HG02759 (cell line): ENCODE measurements around the gene TOE1.
A peak's percentile ranks its signal among the peaks of the same experiment; 100 is the strongest.
"Not testable (repeated sequence)": the region's sequence is repeated elsewhere in the genome, so short reads cannot be mapped to it uniquely, and the experiment has no call there.

Source experiments
- ATAC-seq: cut with Tn5 transposase; IDR thresholded peaks from one replicate; pipeline ENCODE4 v1.9.1; 2021; ENCODE audit warnings: mild to moderate bottlenecking, moderate library complexity; ENCODE audit not compliant: unreplicated experiment

The TOE1 gene

DNA sequence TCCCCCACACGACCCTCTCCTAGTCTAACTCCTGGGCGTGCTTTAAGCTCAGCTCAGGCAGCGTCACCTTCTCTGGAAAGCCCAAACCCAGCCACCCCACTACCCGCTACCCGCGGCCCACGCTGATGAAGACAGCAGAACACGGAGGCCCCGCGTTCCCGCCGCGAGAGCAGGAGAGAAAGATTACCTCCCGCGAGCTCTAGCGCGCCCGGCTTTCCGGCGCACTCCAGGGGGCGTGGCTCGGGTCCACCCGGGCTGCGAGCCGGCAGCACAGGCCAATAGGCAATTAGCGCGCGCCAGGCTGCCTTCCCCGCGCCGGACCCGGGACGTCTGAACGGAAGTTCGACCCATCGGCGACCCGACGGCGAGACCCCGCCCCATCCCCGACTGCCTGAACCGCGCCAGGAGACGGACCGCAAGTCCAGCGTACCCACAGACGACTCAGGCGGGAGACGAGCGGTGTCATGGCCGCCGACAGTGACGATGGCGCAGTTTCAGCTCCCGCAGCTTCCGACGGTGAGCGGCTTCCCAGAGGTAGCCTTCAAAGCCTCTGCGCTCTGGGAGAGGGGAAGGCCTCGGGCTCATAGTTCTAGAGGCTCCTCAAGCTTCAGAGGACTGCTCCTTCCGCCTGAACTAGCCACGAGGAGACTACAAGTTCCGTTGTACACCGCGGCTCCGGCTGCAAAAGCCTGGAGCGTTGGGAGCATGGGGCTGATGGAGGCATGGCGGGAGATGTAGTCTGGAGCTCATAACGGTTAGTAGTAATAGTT is at the start of gene TOE1, which contains the start of gene MUTYH:
Gene TOE1 (plus strand): TSS at position 382 of the 770 bp plus-strand sequence. CDS start 83 bp downstream, at position 465.
Gene MUTYH (minus strand): TSS at position 652 of the 770 bp plus-strand sequence. CDS start 5,935 bp downstream, outside the sequence.
- peak; percentile 82 for ATAC-seq

DNA sequence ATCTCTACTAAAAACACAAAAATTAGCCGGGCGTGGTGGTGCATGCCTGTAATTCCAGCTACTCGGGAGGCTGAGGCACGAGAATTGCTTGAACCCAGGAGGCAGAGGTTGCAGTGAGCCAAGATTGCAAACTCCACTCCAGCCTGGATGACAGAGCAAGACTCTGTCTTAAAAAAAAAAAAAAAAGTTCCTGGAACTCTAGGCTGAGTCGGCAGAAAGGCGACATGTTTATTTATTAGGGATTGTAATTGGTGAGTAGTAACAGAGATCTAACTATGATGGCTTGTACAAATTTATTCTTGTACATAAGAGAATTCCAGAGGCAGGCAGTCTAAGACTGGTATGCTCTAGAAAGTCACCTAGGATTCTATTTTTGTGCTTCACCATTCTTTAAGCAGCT is 49.0 kb upstream of the TOE1 start:
- not testable (repeated sequence) for ATAC-seq

DNA sequence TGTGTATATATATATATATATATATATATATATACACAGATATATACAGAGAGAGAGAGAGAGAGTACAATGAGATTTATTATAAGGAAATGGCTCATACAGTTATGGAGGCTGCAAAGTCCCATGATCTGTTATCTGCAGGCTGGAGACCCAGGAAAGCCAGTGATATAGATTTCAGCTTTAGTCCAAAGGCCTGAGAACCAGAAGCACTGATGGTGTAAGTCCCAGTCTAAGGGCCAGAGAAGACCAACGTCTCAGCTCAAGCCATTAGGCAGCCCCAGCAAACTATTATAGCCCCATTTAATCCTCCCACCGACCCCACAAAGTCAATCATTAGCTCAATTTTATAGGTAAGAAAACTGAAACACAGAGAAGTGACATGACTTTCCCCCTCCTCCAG is 48.3 kb upstream of the TOE1 start:
- no peak for ATAC-seq

DNA sequence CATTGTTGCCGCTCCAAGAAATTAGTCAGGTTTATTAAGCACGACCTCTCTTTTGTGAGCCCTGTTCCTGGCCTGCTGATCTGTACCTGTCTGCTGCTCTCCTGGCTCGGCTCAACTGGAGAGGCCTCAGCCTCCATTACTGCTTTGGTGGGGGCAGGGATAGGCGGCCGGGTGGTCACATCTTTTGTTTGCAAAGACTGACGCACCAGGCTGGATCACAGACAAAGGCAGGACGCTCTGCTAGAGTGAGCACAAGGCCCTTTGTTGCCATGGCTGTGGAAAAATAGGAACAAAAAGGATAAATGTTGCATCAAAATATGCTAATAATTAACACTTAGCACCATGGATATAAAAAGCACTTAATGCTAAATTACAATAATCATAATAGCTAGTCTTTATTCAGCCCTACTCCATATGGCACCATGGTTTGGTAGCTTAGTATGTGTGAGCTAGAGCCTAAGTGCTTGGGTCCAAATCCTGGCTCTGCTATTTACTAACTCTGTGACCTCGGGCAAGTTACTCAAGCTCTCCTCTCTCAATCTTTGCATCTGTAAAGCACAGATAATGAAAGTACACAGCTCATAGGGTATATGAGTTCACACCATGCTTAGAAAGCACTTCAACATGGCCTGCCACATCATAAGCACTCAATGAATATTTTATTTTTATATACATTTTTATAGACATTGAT is 42.2 kb upstream of the TOE1 start:
- ATAC-seq = no peak

DNA sequence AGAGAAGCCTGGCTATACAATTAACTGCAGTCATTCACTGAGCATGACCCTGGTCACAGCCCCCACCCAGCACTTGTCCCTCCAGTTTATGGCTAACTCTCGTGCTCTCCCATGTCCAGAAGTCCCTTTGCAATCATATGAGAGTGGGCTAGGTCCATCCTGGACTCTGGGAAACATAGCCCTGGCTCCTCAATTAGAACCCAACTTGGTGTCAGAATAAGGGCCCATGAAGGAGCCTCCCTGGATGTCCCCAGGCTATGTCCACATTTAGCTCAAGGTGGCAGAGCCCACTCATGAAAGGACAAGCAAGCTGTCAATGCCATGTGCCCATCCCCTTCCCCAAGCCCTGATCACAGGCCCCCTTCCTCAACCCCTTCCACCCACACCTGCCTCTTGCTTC is 40.7 kb upstream of the TOE1 start:
- no peak for ATAC-seq

DNA sequence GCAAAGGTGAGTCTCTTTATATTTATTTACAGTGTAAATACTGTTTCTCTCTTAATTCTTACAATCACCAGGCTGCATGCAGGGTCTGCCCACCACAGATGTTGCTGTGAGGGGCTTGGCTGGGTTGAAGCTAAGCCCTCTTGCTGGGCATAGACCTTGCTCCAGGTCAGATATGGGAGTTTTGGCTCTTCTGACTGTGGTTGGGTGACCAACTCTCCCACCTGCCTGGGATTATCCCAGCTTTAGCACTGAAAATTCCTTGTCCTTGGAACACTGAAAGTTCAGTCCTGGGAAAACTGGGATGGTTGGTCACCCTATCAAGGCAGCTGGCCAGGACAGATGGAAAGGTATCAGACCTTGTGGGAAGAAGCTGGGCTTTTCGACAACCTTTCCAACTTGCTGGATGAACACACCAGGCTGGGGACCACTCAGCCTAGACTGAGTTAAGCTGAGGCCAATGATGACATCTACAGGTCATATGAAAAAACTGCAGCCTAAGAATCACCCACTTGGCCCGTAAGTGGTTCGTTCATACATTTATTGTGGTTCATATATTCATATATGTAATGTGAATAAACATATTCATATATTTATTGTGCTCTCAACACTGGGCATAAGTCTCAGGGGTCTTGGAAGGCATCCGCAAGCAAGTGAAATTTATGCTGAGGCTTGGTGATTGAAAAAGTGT is 39.8 kb upstream of the TOE1 start:
- no peak for ATAC-seq

DNA sequence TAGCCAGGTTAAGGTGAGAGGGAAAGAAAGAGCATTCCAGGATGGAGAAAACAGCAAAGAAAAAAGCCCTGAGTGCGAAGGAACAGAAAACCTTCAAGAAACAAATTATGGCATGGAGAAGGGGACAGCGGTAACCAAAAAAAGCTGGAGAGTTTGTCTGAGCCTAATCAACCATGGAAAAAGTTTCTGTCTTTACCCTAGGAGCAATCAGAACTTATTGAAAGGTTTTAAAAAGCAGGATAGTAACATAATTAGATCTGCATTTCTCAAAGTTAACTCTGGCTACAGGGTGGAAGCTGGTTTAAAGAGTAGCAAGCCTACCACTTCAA is 39.3 kb upstream of the TOE1 start:
- no peak for ATAC-seq

DNA sequence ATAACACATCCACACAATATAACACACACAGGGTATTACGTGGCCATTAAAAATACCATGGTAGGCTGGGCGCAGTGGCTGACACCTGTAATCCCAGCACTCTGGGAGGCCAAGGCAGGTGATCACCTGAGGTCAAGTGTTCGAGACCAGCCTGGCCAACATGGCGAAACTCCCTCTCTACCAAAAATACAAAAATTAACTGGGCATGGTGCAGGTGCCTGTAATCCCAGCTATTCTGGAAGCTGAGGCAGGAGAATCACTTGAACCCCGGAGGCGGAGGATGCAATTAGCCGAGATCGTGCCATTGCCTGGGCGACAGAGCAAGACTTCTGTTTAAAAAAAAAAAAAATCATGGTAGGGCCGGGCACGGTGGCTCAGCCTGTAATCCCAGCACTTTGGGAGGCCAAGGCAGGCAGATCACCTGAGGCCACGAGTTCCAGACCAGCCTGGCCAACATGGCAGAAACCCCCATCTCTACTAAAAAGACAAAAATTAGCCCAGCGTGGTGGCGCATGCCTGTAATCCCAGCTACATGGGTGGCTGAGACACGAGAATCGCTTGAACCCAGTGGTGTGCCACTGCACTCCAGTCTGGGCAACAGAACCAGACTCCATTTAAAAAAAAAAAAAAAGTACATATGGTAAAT is 37.3 kb upstream of the TOE1 start:
- no peak for ATAC-seq

DNA sequence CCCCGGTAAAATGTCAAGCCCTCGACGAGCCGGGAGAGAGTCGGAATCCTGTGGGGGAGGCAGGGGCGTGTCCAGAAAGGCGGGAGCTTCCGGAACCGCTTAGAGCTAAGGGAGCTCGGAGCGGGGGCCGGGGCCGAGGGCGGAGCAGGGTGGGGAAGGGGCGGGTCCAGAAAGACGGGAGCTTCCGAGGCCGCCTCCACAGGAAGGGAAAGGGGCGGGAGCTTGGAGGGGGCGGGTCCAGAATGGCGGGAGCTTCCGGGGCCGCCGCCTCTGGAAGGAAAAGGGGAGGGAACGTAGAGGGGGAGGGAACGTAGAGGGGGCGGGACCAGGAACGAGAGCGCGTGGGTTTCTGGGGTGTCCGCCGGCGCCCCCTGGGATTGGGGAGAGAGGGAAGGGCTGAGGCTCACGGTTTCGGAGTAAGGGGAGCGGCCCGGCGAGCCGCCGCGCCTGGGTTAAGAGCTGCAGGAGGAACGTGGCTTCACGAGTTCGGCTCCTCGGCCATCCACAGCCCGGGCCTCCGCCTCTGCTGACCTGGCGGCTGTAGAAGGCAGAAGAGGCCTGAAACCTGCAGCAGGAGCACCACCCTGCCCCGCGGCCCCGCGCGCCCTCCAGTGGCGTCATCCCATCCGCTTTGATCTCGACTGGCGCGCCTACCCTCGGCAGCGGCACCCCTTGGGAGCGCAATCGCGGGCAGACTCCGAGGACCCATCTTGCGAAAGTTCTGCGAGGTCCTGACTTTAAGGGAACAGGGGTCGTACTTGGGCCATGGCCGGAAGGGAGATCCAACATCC is 36.3 kb upstream of the TOE1 start:
- peak; percentile 74 for ATAC-seq

DNA sequence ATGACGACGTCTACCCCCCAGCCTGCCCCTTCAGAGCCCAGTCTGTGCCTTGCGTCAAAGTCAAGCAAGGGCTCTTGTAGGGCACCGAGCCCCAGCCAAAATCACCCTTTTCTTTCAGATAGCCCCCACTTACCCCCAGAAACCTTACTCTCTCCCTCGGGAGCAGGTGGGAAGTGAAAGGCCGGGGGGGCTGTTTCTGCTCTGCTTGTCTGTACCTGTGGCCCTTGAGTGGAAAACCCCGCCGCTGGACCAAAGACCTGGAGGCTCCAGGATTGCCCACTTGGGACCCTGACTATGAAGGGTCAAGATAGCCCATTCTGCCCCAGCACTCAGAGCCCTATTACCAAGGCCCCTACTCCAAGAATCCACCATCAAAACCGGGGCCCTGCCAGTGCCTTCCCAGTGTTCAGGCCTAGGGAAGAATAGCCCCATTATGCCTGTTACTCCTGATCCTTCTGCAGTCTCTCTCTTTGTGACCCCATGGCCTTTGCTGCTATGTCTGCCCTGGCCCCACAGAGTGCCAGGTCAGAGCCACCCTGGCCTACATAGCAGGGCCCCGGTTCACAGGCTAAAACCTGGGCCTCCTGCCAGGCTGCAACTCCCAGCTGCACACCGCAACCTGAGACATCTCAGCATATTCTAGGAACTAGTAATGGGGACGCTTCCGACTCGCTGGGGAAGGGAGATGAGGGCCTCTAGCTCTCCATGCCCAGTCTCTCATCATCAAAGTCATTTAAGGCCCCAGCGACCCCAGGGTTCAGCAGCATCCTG is 35.5 kb upstream of the TOE1 start:
- no peak for ATAC-seq

DNA sequence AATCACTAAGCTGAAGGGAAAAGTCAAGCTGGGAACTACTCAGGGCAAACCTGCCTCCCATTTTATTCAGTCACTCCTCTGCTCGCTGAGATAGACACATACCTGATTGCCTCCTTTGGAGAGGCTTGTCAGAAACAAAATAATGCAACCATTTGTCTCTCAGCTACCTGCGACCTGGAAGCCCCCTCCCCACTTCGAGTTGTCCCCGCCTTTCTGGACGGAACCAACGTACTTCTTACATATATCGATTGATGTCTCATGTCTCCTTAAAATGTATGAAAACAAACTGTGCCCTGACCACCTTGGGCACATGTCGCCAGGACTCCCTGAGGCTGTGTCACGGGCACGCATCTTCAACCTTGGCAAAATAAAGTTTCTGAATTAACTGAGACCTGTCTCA is 34.7 kb upstream of the TOE1 start:
- no peak for ATAC-seq

DNA sequence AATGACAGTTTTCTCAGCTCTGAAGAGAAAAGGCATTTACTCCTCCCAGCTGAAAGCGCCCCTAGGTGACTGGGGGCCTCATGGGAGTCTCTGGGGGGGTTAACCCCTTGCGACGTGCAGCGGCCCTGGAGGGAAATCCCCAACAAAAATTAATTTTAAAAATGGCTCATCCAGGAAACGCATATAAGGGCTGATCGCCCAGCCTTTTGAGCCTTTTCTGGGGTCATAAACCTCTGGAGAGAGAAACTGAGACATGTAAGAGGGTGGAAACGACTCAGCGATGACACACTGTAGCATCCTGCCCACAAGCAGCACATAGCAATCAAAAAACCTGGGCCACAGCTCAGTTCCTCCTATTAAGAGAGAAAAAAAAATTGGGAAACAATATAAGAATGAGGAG is 33.7 kb upstream of the TOE1 start:
- no peak for ATAC-seq

DNA sequence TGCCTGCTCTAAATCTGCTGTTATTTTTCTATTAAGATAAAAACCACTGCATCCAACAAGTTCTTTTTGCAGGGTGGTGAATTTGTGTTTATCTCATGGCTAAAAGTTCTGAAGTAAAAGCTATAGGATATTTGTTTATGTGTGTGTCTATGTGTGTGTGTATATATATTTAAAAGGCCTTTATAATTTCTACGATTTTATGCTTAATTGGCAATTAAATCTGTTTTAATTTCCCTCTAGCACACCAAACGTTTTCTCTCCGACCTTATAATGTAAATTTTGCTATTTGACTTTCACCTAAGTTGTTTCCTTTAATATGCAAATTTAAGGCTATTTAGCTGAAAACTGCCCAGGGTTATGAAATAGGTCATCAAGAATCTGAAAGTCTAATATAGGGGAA is 33.1 kb upstream of the TOE1 start:
- ATAC-seq = no peak

DNA sequence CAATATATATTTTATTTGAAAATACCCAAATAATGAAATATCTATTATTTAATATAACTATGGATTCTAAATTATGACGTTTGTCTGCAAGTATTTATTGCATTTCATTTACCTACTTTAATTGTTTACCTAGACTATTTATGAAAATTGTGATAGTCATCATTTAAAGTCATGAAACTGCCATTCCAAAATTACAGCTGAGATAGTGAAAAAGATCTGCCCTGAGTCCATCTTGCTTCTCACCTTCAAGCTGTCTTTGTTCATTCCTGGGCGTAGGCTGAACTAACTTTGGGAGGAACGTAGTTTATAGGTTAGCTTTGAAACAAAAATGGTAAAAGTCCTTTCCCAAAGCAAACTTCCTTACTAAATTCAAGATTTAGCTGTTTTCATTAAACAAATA is 25.7 kb upstream of the TOE1 start:
- ATAC-seq = no peak

DNA sequence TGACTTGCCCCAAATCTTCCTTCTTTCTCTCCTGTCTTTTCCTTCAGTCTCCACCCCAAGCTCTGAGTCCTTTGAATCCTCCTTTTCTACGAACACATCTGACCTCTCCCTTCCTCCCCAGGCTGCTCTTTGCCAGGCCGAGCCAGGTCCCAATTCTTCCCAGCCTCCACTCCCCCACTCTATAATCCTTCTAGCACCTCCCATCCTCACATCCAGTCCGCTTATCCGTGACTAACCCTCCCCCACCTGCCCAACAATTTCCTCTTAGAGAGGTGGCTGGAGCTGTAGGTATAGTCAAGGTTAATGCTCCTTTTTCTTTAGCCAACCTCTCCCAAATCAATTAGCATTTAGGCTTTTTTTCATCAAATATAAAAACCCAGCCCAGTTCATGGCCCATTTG is 22.8 kb upstream of the TOE1 start:
- no peak for ATAC-seq

DNA sequence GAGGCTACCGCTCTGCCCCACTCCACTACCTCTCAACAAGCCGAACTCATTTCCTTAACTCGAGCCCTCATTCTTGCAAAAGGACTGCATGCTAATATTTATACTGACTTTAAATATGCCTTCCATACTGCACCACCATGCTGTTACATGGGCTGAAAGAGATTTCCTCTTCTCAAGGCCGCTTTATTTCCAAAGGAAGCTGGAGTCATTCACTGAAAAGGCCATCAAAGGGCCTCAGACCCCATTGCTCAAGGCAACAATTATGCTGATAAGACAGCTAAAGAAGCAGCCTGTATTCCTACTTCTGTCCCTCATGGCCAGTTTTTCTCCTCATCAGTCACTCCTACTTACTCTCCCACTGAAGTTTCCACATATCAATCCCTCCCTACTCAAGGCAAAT is 20.2 kb upstream of the TOE1 start:
- ATAC-seq = no peak

DNA sequence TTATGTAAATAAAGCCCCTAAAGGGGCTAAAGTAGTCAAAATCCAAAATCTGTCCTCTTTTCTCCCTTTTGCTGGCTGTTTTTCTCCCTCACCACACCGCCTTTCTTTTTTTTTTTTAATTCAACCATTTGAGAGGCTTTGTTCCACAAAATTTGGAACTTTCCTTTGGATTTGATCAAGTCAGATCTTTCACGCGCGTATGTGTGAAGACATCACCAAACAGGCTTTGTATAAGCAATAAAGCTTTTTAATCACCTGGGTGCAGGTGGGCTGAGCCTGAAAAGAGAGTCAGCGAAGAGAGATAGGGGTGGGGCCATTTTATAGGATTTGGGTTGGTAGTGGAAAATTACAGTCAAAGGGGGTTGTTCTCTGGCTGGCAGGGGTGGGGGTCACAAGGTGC is 18.5 kb upstream of the TOE1 start:
- ATAC-seq = no peak

DNA sequence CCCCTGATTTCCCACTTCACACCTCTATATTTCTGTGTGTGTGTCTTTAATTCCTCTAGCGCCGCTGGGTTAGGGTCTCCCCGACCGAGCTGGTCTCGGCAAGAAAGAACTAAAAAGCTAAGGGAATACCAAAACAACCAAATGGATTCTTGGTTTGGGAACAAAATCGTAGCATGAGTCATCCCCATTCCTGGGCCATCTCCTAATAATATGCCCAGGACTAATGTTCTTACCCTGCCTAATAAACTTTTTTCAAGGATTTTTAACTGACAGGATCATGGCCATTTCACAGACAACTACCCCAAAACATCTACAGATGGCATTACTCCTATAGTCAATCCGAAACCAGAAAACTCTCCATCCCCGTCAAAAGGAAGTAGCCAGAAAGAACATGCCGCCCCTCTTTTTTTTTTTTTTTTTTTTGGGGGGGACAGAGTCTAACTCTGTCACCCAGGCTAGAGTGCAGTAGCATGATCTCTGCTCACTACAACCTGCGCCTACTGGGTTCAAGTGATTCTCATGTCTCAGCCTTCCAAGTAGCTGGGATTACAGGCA is 17.4 kb upstream of the TOE1 start:
- no peak for ATAC-seq

DNA sequence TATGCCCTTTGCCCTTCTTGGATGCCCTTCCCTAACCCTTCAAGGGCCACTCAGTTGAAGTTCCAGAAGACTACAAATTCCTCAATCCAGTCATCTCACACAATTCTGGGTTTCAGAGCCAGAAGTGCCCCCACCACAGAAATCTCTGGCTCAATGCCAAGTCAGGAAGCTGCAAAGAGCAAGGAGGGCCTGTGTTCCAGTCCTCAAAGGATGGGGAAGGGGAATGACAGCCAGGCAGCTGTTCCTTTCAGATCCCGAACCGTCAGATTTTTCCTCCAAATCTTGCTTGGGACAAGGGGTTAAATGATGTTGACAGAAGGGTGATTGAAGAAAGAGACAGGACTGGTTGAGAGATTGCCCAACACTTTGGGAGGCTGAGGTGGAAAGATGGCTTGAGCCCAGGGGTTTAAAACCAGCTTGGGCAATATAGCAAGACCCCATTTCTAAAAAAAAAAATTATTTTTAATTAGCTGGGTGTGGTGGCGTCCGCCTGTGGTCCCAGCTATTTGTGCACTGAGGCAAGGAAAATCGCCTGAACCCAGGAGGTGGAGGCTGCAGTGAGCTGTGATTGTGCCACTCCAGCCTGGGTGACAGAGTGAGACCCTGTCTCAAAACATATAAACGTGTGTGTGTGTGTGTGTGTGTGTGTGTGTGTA is 14.0 kb upstream of the TOE1 start:
- no peak for ATAC-seq
